K562 (cell line): Measurements from ENCODE around the gene INTS4. TPM values are rescaled to one million over a fixed set of nuclear protein-coding genes. Genes with fewer than 3 reads are reported as not detected.

Source experiments
- BCOR ChIP-seq: fragments of 450-650 bp; IDR thresholded peaks from 2 replicates; pipeline ENCODE4 v1.6.1; 2016
- ELF4 ChIP-seq: fragments of 450-650 bp; formaldehyde crosslinking; IDR thresholded peaks from 2 replicates; pipeline ENCODE4 v1.4.0; 2022; ENCODE audit warnings: missing genetic modification characterization
- HDGF ChIP-seq: fragments of 450-650 bp; IDR thresholded peaks from 2 replicates; pipeline ENCODE4 v1.6.1; 2016
- ILF3 ChIP-seq: fragments of 450-650 bp; IDR thresholded peaks from 2 replicates; pipeline ENCODE4 v1.6.1; 2018; ENCODE audit warnings: antibody characterized with exemption, mild to moderate bottlenecking, moderate library complexity, borderline replicate concordance
- MTA2 ChIP-seq: fragments of 450-650 bp; IDR thresholded peaks from 2 replicates; pipeline ENCODE4 v1.6.1; 2016; ENCODE audit warnings: low read depth
- NFE2 ChIP-seq: IDR thresholded peaks from 2 replicates; pipeline ENCODE4 v1.6.1; 2014; ENCODE audit warnings: antibody characterized with exemption, low read depth
- NONO ChIP-seq, 2 experiments: fragments of 200-400 bp in 1 of 2; fragments of 450-650 bp in 1 of 2; formaldehyde crosslinking in 1 of 2; IDR thresholded peaks; 2 replicates each; pipeline ENCODE4 v1.6.1; 2017; ENCODE audit warnings: low read depth in 2 of 2, mild to moderate bottlenecking in 2 of 2, moderate library complexity in 2 of 2, low read length in 1 of 2
- NR2F6 ChIP-seq: fragments of 450-650 bp; formaldehyde crosslinking; IDR thresholded peaks from 2 replicates; pipeline ENCODE4 v1.4.0; 2020; ENCODE audit warnings: mild to moderate bottlenecking
- PCBP1 ChIP-seq: fragments of 200-400 bp; formaldehyde crosslinking; IDR thresholded peaks from 2 replicates; pipeline ENCODE4 v1.6.1; 2018; ENCODE audit warnings: mild to moderate bottlenecking, low read depth, low read length; ENCODE audit not compliant: poor library complexity, severe bottlenecking
- PHB2 ChIP-seq: fragments of 450-650 bp; IDR thresholded peaks from 2 replicates; pipeline ENCODE4 v1.6.1; 2017; ENCODE audit warnings: low read depth
- TARDBP ChIP-seq: fragments of 450-650 bp; IDR thresholded peaks from 2 replicates; pipeline ENCODE4 v1.6.1; 2016
- ZNF253 ChIP-seq: fragments of 250-450 bp; sonication (Bioruptor Pico); conservative IDR thresholded peaks from 2 replicates; pipeline ENCODE4 v1.6.1; 2021; ENCODE audit warnings: mild to moderate bottlenecking
- ZNF282 ChIP-seq: sonication (generic); formaldehyde crosslinking; IDR thresholded peaks from 2 replicates; pipeline ENCODE4 v1.8.1; 2023; ENCODE audit warnings: missing genetic modification reagents
- ZNF384 ChIP-seq: IDR thresholded peaks from 2 replicates; pipeline ENCODE4 v1.6.1; 2012; ENCODE audit warnings: low read depth, low read length, improper control_type of control experiment
- ZNF561 ChIP-seq: fragments of 450-650 bp; formaldehyde crosslinking; conservative IDR thresholded peaks from 2 replicates; pipeline ENCODE4 v1.4.0; 2020; ENCODE audit warnings: mild to moderate bottlenecking, moderate library complexity
- ZNF57 ChIP-seq: fragments of 450-650 bp; formaldehyde crosslinking; IDR thresholded peaks from 2 replicates; pipeline ENCODE4 v1.4.0; 2020; ENCODE audit warnings: mild to moderate bottlenecking, moderate library complexity
- polyA plus RNA-seq, 8 experiments: library from polyadenylated mRNA; depleted of rRNA in 4 of 8; stranded (reverse) in 5 of 8; unstranded in 3 of 8; fragments of >200 nt; fragmentation: Nextera tagmentation in 2 of 8; fragmentation: Illumina TruSeq in 1 of 8; extraction: Ambion mirVana in 2 of 8; extraction: Trizol in 1 of 8; gene quantifications; 2 replicates each; pipeline versions ENCODE4 v1.2.1 to v1.2.3, GENCODE V29; 2011 to 2014; ENCODE audit warnings: inconsistent platforms in 1 of 8, missing spikeins in 1 of 8
- total RNA-seq, 7 experiments: library from RNA; depleted of rRNA in 6 of 7; stranded (reverse); fragments of >200 nt in 6 of 7; fragmentation: Illumina TruSeq in 2 of 7; extraction: Trizol in 2 of 7; gene quantifications; 2 replicates each; pipeline versions ENCODE4 v1.2.1 to v1.2.3, GENCODE V29; 2011 to 2021; ENCODE audit warnings: low replicate concordance in 1 of 7
- TF ChIP-seq, protein P1 (sequence below), 2 experiments: fragments of 200-800 bp in 1 of 2; sonication (Bioruptor generic) in 1 of 2; sonication (generic) in 1 of 2; formaldehyde crosslinking in 1 of 2; IDR thresholded peaks in 1 of 2; conservative IDR thresholded peaks in 1 of 2; 2 replicates each; pipeline versions ENCODE4 v1.5.0 to v1.6.1; 2016 to 2020; ENCODE audit warnings: missing compliant biosample characterization in 1 of 2, missing genetic modification characterization in 1 of 2, missing genetic modification reagents in 1 of 2
- TF ChIP-seq, protein P2 (sequence below), 2 experiments: IDR thresholded peaks in 1 of 2; conservative IDR thresholded peaks in 1 of 2; 2 replicates each; pipeline ENCODE4 v1.6.1; 2016; ENCODE audit warnings: low read depth in 2 of 2, mild to moderate bottlenecking in 1 of 2, missing compliant biosample characterization in 1 of 2, missing genetic modification characterization in 1 of 2, moderate library complexity in 1 of 2
- TF ChIP-seq, protein P3 (sequence below), 2 experiments: fragments of 250-450 bp in 1 of 2; fragments of 450-650 bp in 1 of 2; sonication (Bioruptor Pico) in 1 of 2; IDR thresholded peaks; 2 replicates each; pipeline versions ENCODE4 v1.6.1 to v1.8.0; 2016 to 2021; ENCODE audit warnings: mild to moderate bottlenecking in 2 of 2, moderate library complexity in 2 of 2, missing compliant biosample characterization in 1 of 2, missing genetic modification characterization in 1 of 2
- TF ChIP-seq, protein P4 (sequence below): conservative IDR thresholded peaks from 2 replicates; pipeline ENCODE4 v1.6.1; 2011; ENCODE audit warnings: low read depth, mild to moderate bottlenecking, low read length; ENCODE audit not compliant: control insufficient read depth
- TF ChIP-seq, protein P5 (sequence below), 2 experiments: IDR thresholded peaks; 2 replicates each; pipeline ENCODE4 v1.6.1; 2011; ENCODE audit warnings: borderline replicate concordance in 1 of 2, control low read depth in 1 of 2, low read depth in 1 of 2, low read length in 1 of 2, mild to moderate bottlenecking in 1 of 2, mixed read lengths in 1 of 2, moderate library complexity in 1 of 2; ENCODE audit not compliant: insufficient read depth in 1 of 2, insufficient read length in 1 of 2, poor library complexity in 1 of 2, severe bottlenecking in 1 of 2; ENCODE audit errors: extremely low read depth in 1 of 2

INTS4 gene
- total and polyA plus RNA-seq, 9 of the 15 experiments (the other 6 are each of a cell fraction or from before 2014, with no cell fraction given): 28.4 to 53.4 (median 44.5) TPM

DNA sequence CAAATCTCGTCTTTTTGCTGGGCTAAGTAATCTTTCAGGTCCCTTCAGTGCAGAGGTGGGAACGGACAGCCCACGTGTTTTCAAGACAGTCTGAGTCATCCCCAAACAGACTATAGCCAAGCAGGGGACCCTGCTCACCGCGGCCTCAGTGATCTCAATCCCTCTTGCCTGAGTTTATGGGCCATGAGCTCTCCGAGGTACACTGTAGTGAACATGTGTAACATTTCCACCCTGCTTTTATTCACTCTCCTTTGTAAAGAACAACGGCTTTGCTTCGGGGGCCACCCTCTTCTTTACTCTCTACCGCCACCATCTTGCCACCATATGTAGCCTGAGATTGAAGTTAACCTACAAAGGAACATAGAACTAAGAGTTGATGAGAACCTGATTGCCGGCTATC, 40.2 kb upstream of the INTS4 start (continued):
- TF ChIP-seq, protein P1, sequence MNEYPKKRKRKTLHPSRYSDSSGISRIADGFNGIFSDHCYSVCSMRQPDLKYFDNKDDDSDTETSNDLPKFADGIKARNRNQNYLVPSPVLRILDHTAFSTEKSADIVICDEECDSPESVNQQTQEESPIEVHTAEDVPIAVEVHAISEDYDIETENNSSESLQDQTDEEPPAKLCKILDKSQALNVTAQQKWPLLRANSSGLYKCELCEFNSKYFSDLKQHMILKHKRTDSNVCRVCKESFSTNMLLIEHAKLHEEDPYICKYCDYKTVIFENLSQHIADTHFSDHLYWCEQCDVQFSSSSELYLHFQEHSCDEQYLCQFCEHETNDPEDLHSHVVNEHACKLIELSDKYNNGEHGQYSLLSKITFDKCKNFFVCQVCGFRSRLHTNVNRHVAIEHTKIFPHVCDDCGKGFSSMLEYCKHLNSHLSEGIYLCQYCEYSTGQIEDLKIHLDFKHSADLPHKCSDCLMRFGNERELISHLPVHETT (CRISPR knock-in tag; conservative IDR thresholded peaks at IDR 0.05 in 1 of 2, IDR thresholded peaks at IDR 0.05 in 1 of 2): peak in 1 of 2 experiments; percentile 23; a peak in 1 of 4 replicates
- no peak for TF ChIP-seq HDGF
- TF ChIP-seq ZNF561: no peak
- TF ChIP-seq, protein P2, sequence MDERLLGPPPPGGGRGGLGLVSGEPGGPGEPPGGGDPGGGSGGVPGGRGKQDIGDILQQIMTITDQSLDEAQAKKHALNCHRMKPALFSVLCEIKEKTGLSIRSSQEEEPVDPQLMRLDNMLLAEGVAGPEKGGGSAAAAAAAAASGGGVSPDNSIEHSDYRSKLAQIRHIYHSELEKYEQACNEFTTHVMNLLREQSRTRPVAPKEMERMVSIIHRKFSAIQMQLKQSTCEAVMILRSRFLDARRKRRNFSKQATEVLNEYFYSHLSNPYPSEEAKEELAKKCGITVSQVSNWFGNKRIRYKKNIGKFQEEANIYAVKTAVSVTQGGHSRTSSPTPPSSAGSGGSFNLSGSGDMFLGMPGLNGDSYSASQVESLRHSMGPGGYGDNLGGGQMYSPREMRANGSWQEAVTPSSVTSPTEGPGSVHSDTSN (CRISPR knock-in tag; IDR thresholded peaks at IDR 0.05; ENCODE audit: low read depth): no peak
- TF ChIP-seq, protein P2 (tag; conservative IDR thresholded peaks at IDR 0.05; ENCODE audit: low read depth): no peak
- TF ChIP-seq, protein P3, sequence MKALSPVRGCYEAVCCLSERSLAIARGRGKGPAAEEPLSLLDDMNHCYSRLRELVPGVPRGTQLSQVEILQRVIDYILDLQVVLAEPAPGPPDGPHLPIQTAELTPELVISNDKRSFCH (CRISPR knock-in tag; IDR thresholded peaks at IDR 0.05): no peak
- TF ChIP-seq, protein P3 (tag; IDR thresholded peaks at IDR 0.05): 0 out of 2 replicates have a peak, but pooled peaks have one; percentile 61
- no peak for TF ChIP-seq ILF3
- no peak for TF ChIP-seq ZNF253
- TF ChIP-seq ZNF282 (CRISPR knock-in tag): no peak
- no peak for TF ChIP-seq MTA2
- no peak for TF ChIP-seq ZNF57
- TF ChIP-seq PCBP1: no peak
- no peak for TF ChIP-seq ZNF384
- no peak for TF ChIP-seq PHB2
- TF ChIP-seq, protein P4, sequence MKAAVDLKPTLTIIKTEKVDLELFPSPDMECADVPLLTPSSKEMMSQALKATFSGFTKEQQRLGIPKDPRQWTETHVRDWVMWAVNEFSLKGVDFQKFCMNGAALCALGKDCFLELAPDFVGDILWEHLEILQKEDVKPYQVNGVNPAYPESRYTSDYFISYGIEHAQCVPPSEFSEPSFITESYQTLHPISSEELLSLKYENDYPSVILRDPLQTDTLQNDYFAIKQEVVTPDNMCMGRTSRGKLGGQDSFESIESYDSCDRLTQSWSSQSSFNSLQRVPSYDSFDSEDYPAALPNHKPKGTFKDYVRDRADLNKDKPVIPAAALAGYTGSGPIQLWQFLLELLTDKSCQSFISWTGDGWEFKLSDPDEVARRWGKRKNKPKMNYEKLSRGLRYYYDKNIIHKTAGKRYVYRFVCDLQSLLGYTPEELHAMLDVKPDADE: no peak
- TF ChIP-seq ELF4: no peak
- TF ChIP-seq NONO (IDR thresholded peaks at IDR 0.05; ENCODE audit: low read depth in 2 of 2, low read length in 1 of 2): no peak
- TF ChIP-seq NR2F6 (CRISPR knock-in tag): no peak
- TF ChIP-seq NFE2: peak; percentile 58
- no peak for TF ChIP-seq TARDBP
- TF ChIP-seq, protein P5, sequence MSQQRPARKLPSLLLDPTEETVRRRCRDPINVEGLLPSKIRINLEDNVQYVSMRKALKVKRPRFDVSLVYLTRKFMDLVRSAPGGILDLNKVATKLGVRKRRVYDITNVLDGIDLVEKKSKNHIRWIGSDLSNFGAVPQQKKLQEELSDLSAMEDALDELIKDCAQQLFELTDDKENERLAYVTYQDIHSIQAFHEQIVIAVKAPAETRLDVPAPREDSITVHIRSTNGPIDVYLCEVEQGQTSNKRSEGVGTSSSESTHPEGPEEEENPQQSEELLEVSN (IDR thresholded peaks at IDR 0.05; ENCODE audit: borderline replicate concordance in 1 of 2, extremely low read depth in 1 of 2, insufficient read depth in 1 of 2, insufficient read length in 1 of 2, low read depth in 1 of 2, low read length in 1 of 2, poor library complexity in 1 of 2, severe bottlenecking in 1 of 2): peak; percentile 62 to 70
- TF ChIP-seq BCOR: no peak
